Islet of Langerhans (tissue), 1 donor: Measurements from ENCODE around the gene KRTAP1-4.
"Not testable (repeated sequence)": the region's sequence is repeated elsewhere in the genome, so short reads cannot be mapped to it uniquely, and the experiment has no call there.

Experiments
- FAIRE-seq: peaks from one replicate; lab custom pipeline; 2011; peaks lifted over from hg19 to GRCh38; lab: Jason Lieb, UNC

The KRTAP1-4 gene

GRCh38 chr17:41046735-41047465 is 16.9 kb upstream of the KRTAP1-4 start, which contains the start of gene KRTAP2-1:
TSS of gene KRTAP2-1 (minus strand) at chr17:41047316. CDS start at chr17:41047267, 49 bp downstream.
- FAIRE-seq = not testable (repeated sequence)

GRCh38 chr17:41042953-41043352 is 13.0 kb upstream of the KRTAP1-4 start:
- no peak for FAIRE-seq

GRCh38 chr17:41040783-41041571 is 11.0 kb upstream of the KRTAP1-4 start, which contains the start of gene KRTAP1-1:
TSS of gene KRTAP1-1 (minus strand) at chr17:41041450. CDS start at chr17:41041397, 53 bp downstream.
- FAIRE-seq = not testable (repeated sequence)

- no peak for FAIRE-seq
Observed at GRCh38 chr17:41037853-41038350, 7.9 kb upstream of the KRTAP1-4 start.

- not testable (repeated sequence) for FAIRE-seq
Observed at GRCh38 chr17:41034346-41034935, 4.4 kb upstream of the KRTAP1-4 start, which contains the start of gene KRTAP1-3. TSS of gene KRTAP1-3 (minus strand) at chr17:41034874. CDS start at chr17:41034821, 53 bp downstream.

GRCh38 chr17:41026715-41027471 is 3.1 kb downstream of the KRTAP1-4 start, which contains the start of gene KRTAP1-5:
TSS of gene KRTAP1-5 (minus strand) at chr17:41027208. CDS start at chr17:41027155, 53 bp downstream.
- FAIRE-seq = no peak

- FAIRE-seq = no peak
Observed at GRCh38 chr17:41024697-41025096, 5.3 kb downstream of the KRTAP1-4 start.

GRCh38 chr17:41020336-41020735 is 9.7 kb downstream of the KRTAP1-4 start:
- FAIRE-seq = no peak

GRCh38 chr17:41019415-41019814 is 10.6 kb downstream of the KRTAP1-4 start:
- no peak for FAIRE-seq

- FAIRE-seq = no peak
Observed at GRCh38 chr17:41018541-41018940, 11.5 kb downstream of the KRTAP1-4 start.

GRCh38 chr17:41016578-41017215 is 13.3 kb downstream of the KRTAP1-4 start:
- no peak for FAIRE-seq

- no peak for FAIRE-seq
Observed at GRCh38 chr17:41015454-41015853, 14.5 kb downstream of the KRTAP1-4 start.

GRCh38 chr17:41013606-41014005 is 16.4 kb downstream of the KRTAP1-4 start:
- FAIRE-seq = no peak

GRCh38 chr17:41013181-41013580 is 16.8 kb downstream of the KRTAP1-4 start:
- FAIRE-seq = no peak

GRCh38 chr17:41012326-41013120 is 17.5 kb downstream of the KRTAP1-4 start:
- no peak for FAIRE-seq

GRCh38 chr17:41010441-41010840 is 19.6 kb downstream of the KRTAP1-4 start:
- no peak for FAIRE-seq

GRCh38 chr17:41009936-41010335 is 20.1 kb downstream of the KRTAP1-4 start:
- FAIRE-seq = no peak

GRCh38 chr17:41009301-41009760 is 20.7 kb downstream of the KRTAP1-4 start:
- FAIRE-seq = no peak

- no peak for FAIRE-seq
Observed at GRCh38 chr17:41008811-41009210, 21.2 kb downstream of the KRTAP1-4 start, which contains the start of gene KRTAP3-1. TSS of gene KRTAP3-1 (minus strand) at chr17:41009128. CDS start at chr17:41009074, 54 bp downstream.

- no peak for FAIRE-seq
Observed at GRCh38 chr17:41004397-41004796, 25.6 kb downstream of the KRTAP1-4 start.
